GM21786 (cell line): ENCODE measurements around the gene NECAB3.
A peak's percentile ranks its signal among the peaks of the same experiment; 100 is the strongest.
"Not testable (repeated sequence)": the region's sequence is repeated elsewhere in the genome, so short reads cannot be mapped to it uniquely, and the experiment has no call there.

Source experiments
- ATAC-seq: cut with Tn5 transposase; IDR thresholded peaks from one replicate; pipeline ENCODE4 v1.9.1; 2021; ENCODE audit not compliant: unreplicated experiment

Gene NECAB3, protein sequence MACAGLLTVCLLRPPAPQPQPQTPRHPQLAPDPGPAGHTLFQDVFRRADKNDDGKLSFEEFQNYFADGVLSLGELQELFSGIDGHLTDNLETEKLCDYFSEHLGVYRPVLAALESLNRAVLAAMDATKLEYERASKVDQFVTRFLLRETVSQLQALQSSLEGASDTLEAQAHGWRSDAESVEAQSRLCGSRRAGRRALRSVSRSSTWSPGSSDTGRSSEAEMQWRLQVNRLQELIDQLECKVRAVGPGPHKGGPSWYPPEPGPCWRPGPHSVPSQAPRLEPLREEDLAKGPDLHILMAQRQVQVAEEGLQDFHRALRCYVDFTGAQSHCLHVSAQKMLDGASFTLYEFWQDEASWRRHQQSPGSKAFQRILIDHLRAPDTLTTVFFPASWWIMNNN

DNA sequence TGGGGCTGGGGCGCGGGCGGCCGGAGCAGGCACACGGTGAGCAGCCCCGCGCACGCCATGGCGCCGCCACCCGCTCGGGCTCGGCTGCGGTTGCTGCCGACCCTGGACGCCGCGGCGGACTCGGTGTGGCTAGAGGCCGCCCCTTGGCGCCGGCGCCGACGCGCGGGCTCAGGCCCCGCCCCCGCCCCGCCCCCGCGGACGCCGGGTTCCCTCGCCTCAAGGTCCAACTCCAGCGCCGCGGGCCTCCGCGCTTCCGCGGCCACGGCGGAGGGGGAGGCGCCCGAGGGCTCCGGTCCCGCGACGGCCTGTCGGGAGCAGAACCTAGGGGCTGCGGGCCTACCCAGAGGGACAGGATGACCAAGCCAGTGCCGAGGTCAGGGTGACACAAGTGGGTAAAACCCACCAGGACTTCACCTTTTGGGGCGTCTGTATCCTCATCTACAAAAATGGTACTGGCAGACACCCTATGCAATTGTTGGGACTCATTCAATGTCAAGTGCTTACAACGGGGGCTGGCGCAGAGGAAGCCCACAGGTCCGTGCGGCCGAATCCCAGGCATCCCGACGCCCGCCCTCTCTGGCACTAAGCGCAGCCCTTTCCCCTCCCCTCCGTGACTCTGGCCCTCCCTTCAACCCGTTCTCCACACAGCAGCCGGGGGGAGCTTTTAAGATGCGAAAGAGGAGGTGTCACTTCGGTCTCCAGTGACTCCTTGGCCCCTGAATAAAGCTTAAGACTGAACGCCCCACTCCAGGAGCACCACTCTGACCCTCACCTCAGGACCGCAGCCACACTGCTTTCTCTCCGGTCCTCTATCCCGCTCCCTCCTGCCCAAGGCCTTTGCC lies at the start of gene NECAB3:
Gene NECAB3 (minus strand): TSS at position 135 of the 842 bp plus-strand sequence. CDS start 76 bp downstream, at position 59.
- peak; percentile 48 for ATAC-seq

DNA sequence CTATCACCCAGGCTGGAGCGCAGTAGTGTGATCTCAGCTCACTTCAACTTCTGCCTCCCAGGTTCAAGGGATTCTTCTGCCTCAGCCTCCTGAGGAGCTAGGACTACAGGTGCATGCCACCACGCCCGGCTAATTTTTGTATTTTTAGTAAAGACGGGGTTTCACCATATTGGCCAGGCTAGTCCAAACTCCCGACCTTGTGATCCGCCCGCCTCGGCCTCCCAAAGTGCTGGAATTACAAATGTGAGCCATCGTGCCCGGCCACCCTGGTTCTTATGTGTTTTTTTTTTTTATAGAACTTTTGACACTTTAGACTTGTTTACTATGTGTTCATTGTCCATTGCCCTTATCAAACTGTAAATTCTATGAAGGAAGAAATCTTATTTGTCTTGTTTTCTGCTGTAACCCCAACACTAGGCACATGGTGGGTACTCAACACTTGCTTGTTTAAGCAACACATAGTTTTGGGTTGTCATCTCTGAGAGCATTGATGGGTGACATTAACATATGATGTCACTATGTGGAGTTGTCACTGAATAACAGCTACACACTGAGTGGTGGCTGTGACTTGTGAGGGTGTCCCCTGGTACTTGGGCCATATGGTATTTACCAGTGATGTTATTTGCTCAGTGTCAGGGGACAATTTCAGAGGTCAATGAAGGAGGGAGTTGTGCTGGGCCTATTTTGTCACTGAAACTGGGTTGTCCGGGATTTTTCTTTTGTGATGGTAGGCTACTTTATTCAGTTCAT lies 47.3 kb upstream of the NECAB3 start:
- ATAC-seq, result no peak

DNA sequence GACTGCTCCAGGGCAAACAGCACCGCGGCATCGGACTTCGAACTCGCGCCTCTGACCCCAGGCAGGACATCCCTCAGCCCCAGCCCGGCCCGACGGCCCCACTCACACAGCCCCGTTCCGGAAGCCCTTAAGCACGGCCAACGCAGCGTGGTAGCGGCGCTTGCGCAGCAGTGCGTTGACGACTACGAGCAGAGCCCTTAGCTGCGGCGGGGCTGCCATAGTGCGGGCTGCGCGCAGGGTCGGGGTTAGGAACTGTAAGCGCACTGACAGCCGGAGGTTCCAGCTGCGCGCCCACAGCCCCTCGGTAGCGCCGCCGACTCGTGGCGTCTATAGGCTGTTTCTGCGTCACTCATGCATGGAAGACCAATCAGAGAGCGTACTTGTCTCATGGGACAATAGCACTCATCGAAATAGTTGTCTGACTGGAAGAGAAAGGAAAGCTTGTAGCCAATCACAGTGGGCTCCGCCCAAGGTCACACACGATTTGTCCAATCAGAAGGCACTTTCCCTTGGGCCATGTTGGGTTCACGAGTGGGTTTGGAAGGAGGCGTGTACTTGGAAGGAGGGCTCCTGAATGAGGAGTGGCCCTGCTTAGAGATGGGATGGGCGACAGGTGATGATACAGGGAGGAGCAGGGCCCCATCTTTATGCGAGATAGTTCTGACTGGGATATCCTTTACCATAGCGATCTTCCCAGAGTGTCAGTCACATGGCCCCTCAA lies 45.9 kb upstream of the NECAB3 start, which contains the start of gene PXMP4:
Gene PXMP4 (minus strand): TSS at position 322 of the 721 bp plus-strand sequence. CDS start 103 bp downstream, at position 219.
- ATAC-seq, result peak; percentile 93

DNA sequence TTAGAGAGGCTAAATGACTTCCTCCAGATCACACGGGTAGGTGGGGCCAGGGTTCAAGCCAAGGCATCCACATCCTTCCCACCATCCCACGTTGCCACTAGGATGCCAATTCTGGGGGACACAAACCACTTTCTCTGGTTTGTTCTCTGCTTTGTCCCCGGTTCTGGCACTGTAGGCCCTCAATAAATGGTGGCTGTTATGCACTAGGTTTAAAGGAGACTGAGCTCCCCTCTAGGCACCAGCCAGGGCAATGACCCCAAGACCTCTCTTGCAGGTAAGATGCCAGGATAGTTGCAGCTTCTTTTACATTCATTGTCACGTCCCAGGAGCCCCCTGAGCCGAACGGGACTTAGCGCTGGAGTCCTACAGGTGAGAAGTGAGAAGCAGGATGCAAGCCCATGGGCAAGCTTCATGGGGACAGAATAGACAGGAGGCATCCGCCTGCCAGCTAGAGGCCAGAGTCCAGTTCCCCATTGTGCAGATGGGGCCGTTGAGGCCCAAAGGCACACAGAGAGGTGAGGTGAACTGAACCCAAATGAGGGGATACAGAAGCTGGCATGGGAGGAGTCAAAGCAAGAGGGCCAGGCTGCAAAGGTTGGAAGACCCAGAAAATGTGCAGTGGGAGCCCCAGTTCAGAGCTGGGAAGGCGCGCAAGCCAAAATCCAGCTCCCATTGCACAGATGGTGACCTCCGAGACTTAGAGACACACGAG lies 45.2 kb upstream of the NECAB3 start:
- ATAC-seq, result no peak

DNA sequence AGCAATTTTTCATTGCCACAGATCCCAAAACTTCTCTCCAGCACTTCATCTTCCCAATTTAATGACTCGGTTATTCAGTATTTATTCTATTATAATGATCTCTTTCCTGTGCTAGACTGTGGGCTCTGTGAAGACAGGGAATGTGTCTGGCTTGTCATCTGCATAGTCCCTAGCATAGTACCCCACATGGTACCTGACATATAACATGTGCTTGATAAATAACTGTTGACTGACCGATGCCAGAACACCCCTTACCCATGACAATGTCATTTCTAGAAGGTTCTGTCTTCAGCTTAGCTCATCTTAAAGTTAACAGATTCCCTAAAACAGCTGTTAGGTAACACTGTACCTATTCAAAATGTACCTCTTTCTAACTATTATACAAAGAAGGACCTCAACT lies 42.3 kb upstream of the NECAB3 start:
- no peak for ATAC-seq

DNA sequence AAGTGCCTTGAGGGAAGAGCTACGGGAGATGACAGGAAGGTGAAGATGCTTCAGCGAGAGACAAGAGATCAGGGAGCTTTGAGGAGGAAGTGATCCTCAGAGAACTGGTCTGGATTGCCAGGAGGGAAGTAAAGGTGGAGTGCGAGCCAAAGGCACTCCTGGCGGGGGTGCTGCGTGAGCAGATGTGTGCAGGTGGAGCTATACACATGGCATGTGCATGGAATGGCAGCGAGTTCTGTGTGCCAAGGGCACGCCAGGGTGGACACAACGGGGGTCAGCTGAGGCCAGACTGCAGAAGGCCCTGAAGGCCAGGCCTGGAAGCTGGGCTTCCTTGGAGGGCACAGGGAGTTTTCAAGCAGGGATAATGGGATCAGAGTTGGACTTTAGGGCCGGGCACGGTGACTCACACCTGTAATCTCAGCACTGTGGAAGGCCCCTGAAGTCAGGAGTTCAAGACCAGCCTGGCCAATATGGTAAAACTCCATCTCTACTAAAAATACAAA lies 39.7 kb upstream of the NECAB3 start:
- ATAC-seq, result no peak

DNA sequence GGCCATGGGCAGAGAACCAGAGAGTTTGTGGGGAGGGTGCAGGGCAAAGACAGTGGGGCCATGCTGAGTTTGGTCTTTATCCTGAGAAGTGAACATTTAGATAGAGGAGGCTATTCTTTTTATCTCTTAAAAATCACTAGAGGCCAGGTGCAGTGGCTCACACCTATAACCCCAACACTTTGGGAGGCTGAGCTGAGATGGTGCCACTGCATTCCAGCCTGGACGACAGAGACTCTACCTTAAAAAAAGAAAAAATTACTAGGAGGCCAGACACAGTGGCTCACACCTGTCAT lies 37.2 kb upstream of the NECAB3 start:
- no peak for ATAC-seq

DNA sequence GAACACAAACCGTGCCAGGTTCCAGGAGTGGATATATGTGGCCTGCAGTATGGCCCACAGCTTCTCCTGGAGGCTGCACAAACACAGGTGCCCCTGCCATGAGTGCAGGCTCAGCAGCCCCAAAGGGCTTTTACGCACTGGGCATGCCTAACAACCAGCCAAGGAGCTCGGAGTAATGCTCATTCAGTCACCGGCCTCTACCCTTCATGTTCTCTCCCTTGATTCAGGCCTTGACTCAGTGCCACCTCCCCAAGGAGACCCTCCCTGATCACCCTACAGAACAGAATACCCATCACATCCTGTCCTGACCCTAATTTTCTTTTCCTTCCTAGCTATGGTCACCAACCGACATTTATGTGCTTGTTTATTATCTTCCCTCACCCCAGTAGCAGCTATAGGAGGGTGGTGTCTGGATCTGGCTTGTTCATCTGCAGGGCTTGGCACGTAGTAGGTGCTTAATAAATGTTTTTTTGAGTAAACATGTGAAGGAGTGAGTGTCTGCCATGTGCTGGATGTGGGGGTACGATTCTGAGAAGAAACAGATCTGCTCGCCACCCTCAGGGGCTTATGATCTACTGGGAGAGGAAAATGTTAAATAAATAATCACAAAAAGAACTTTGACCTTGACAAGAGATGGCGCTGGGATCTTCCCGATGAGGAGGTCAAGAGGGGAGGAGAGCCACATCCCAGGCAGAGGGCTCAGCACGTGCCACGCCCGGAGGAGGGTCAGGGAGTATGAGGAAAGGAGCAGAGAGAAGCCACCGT lies 36.6 kb upstream of the NECAB3 start:
- no peak for ATAC-seq

DNA sequence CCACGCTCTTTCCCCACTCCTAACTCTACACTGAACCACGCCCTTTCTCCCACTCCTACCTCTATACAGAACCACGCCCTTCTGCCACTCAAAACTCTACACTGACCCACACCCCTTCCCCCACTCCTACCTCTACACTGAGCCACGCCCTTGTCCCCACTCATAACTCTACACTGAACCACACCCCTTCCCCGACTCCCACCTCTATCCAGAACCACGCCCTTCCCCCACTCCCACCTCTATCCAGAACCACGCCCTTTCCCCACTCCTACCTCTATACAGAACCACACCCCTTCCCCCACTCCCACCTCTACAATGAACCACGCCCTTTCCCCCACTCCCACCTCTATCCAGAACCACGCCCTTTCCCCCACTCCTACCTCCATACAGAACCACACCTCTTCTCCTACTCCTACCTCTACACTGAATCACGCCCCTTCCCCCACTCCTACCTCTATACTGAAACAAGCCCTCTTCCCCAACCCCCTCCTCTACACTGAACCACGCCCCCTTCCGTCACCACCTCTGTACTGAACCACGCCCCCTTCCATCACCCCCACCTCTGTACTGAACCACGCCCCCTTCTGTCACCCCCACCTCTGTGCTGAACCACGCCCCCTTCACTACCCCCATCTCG lies 35.8 kb upstream of the NECAB3 start:
- no peak for ATAC-seq

DNA sequence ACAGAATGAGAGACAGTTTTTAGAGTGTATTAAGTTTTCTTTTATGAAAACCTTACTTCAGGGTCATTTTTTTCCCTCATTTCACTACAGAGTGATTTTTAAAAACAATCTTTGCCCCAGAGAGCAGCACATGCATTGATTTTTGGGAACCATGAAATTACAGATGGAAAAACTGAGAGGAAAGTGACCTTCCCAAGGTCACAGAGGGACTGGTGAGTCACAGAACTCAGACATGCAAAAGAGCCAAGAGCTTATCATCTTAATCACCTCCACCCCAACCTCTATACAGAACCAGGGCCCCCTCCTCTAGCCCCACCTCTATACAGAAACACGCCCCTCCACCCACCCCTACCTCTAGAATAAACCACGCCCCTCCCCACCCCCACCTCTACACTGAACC lies 35.2 kb upstream of the NECAB3 start:
- no peak for ATAC-seq

DNA sequence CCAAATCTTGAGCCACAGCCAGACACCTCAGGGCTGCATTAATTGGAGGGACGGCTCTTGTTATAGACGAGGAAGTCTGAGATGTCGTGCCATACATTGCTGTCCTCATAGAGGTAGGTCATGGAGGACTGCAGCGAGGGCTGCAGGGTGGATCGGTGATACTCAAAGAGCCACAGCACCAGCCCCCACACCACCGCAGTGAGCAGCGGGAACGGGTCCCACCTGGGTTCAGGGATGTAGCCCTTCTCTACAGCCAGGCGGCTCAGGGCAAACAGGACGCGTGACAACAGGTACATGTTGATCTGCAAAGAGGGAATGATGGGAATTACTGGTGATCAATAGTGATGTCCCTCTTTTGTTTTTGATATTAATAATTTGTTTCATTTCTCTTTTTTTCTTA lies 33.4 kb upstream of the NECAB3 start:
- ATAC-seq, result no peak

DNA sequence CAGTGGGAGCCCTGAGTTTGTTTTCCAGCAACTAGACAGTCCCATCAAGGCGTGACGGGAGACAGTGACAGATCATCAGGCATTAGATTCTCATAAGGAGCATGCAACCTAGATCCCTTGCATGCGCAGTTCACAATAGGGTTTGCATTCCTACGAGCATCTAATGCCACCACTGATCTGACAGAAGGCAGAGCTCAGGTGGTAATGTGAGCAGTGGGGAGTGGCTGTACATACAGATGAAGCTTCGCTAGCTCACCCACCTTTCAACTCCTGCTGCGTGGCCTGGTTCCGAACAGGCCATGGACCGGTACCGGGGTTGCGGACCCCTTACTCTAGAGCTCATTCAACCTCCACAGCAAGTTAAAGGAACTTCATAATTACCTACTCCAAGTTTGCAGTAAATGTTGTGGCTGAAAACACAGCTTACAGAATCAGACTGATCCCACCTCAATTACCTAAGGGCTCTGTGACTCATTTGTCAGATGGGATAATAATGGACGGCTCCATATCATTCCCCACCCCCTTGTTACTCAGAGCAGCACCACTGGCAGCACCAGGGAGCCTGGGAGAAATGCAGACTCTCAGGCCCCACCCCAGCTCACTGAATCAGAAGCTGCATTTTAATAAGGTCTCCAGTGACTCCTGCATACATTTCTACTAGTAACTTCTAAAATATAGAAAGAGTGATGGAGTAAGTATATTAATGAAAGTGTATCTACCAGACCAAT lies 30.1 kb upstream of the NECAB3 start:
- ATAC-seq, result no peak

DNA sequence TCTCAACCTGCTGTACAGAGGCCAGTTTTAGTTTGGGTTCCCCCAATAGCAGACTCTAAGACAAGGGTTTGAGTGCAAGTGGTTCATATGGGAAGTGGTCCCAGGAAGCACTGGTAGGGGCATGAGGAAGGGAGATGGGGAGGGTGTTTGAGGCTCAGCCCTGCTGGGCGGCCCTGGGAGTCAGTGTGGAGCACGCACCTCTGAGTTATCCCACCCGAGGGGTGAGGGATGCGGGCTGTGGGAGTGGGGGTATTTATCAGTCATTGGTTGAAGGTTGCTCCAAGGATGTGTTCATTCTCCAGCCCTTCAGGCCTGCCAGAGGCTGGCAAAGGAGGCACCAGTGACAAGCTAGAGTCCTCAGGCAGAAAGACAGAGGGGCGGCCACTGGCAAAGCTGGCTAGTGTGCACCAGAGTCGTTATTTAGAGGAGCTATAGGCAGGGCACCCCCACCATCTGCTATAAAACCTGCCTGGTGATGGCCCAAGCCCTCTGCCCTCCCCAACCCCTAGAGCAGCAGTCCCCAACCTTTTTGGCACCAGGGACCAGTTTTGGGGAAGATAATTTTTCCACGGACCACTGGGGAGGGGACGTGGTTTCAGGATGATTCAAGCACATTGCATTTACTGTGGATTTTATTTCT lies 29.4 kb upstream of the NECAB3 start:
- no peak for ATAC-seq

DNA sequence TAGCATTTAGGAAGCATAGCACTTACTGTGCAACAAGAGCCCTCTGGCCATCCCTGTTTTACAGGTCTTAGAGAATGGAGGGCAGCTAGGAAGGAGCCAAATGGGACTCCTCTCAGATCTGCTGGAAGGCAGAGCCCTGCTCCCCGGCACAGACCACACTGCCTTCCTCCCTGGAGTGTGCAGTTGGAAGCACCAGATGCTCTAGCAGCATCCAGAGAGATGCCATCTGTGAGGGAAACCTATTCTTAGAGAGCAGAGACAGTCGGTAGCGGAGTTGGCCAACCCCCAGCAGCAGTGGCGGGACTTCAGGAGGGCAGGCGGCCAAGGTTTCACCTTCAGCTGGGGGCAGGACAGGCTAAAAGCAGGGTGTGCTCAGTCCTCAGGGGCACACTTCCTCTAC lies 28.6 kb upstream of the NECAB3 start:
- ATAC-seq, result no peak

DNA sequence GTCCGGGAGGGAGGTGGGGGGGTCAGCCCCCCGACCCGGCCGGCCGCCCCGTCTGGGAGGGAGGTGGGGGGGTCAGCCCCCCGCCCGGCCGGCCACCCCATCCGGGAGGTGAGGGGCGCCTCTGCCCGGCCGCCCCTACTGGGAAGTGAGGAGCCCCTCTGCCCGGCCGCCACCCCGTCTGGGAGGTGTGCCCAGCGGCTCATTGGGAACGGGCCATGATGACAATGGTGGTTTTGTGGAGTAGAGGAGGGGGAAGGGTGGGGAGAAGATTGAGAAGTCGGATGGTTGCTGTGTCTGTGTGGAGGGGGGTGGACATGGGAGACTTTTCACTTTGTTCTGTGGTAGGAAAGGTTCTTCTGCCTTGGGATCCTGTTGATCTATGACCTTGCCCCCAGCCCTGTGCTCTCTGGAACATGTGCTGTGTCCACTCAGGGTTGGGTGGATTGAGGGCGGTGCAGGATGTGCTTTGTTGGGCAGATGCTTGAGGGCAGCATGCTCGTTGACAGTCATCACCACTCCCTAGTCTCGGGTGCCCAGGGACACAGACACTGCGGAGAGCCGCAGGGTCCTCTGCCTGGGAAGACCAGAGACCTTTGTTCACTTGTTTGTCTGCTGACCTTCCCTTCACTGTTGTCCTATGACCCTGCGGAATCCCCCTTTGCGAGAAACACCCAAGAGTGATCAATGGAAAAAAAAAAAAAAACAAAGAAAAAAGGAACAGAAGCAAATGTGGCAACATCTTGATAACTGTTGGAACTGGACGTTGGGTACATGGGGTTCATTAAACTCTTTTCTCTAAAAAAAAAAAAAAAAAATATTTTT lies 27.6 kb upstream of the NECAB3 start:
- ATAC-seq, result no peak

DNA sequence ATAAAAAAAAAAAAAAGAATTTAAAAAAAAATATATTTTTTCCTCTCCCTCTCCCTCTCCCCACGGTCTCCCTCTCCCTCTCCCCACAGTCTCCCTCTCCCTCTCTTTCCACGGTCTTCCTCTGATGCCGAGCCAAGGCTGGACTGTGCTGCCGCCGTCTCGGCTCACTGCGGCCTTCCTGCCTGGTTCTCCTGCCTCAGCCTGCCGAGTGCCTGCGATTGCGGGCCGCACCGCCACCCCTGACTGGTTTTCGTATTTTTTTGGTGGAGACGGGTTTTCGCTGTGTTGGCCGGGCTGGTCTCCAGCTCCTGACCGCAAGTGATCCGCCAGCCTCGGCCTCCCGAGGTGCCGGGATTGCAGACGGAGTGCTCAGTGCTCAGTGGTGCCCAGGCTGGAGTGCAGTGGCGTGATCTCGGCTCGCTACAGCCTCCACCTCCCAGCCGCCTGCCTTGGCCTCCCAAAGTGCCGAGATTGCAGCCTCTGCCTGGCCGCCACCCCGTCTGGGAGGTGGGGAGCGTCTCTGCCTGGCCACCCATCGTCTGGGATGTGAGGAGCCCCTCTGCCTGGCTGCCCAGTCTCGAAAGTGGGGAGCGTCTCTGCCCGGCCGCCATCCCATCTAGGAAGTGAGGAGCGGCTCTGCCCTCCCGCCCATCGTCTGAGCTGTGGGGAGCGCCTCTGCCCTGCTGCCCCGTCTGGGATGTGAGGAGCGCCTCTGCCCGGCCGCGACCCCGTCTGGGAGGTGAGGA lies 26.6 kb upstream of the NECAB3 start:
- ATAC-seq, result not testable (repeated sequence)
